ENCODE data around the gene KRT222.

KRT222 gene

GRCh38 chr17:40672654-40673053 lies 7.7 kb upstream of the KRT222 start (continued):
- TF ChIP-seq, protein P1, sequence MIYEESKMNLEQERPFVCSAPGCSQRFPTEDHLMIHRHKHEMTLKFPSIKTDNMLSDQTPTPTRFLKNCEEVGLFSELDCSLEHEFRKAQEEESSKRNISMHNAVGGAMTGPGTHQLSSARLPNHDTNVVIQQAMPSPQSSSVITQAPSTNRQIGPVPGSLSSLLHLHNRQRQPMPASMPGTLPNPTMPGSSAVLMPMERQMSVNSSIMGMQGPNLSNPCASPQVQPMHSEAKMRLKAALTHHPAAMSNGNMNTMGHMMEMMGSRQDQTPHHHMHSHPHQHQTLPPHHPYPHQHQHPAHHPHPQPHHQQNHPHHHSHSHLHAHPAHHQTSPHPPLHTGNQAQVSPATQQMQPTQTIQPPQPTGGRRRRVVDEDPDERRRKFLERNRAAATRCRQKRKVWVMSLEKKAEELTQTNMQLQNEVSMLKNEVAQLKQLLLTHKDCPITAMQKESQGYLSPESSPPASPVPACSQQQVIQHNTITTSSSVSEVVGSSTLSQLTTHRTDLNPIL (CRISPR knock-in tag; IDR thresholded peaks at IDR 0.05; ENCODE audit: low read depth), result no peak
- TF ChIP-seq ISL1 (CRISPR knock-in tag; IDR thresholded peaks at IDR 0.05), result no peak
- no peak for TF ChIP-seq ZNF8 (CRISPR knock-in tag; IDR thresholded peaks at IDR 0.05)

GRCh38 chr17:40671282-40671681 lies 6.3 kb upstream of the KRT222 start:
- no peak for ATAC-seq
- TF ChIP-seq TOX (CRISPR knock-in tag; IDR thresholded peaks at IDR 0.05; ENCODE audit: borderline replicate concordance), result no peak
- no peak for TF ChIP-seq OSR1 (CRISPR knock-in tag; IDR thresholded peaks at IDR 0.05)
- no peak for TF ChIP-seq ZC3H10 (CRISPR knock-in tag; IDR thresholded peaks at IDR 0.05)
- TF ChIP-seq TCF4 (CRISPR knock-in tag; IDR thresholded peaks at IDR 0.05; ENCODE audit: borderline replicate concordance), result no peak
- TF ChIP-seq ZFP3 (CRISPR knock-in tag; IDR thresholded peaks at IDR 0.05), result no peak
- no peak for TF ChIP-seq TSHZ2 (CRISPR knock-in tag; IDR thresholded peaks at IDR 0.05)
- TF ChIP-seq, protein P1 (CRISPR knock-in tag; IDR thresholded peaks at IDR 0.05; ENCODE audit: low read depth), result no peak
- TF ChIP-seq PPARA (CRISPR knock-in tag; IDR thresholded peaks at IDR 0.05; ENCODE audit: borderline replicate concordance), result no peak
- TF ChIP-seq RARB (CRISPR knock-in tag; IDR thresholded peaks at IDR 0.05), result no peak
- TF ChIP-seq GLIS3 (CRISPR knock-in tag; IDR thresholded peaks at IDR 0.05), result no peak
- no peak for TF ChIP-seq ESRRG (CRISPR knock-in tag; IDR thresholded peaks at IDR 0.05)
- TF ChIP-seq PATZ1 (CRISPR knock-in tag; IDR thresholded peaks at IDR 0.05; ENCODE audit: borderline replicate concordance), result no peak
- TF ChIP-seq ZNF565 (CRISPR knock-in tag; conservative IDR thresholded peaks at IDR 0.05; ENCODE audit: low read depth), result no peak
- no peak for TF ChIP-seq CSDC2 (CRISPR knock-in tag; IDR thresholded peaks at IDR 0.05)
- no peak for TF ChIP-seq ZFP30 (CRISPR knock-in tag; IDR thresholded peaks at IDR 0.05)
- TF ChIP-seq ZNF70 (CRISPR knock-in tag; IDR thresholded peaks at IDR 0.05), result no peak
- TF ChIP-seq ZNF8 (CRISPR knock-in tag; IDR thresholded peaks at IDR 0.05), result no peak

DNA sequence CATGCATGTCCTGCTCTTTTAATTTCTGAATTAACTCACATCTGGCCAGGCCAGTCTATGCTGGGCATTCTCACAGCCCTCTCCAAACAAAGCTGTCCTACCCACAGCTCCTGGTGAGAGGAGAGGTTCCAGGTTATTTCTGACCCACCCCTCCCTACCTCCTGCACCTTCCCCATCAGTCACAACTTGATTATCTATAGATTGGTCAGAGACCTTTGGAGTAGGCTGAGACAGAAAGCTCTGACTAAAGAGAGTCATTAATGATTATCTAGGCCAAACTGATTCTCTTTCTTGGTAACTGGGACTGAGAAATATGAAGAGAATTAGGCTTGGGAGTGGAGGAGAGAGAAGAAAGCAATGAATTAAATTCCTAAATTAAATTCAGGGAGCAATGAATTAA lies 1.4 kb upstream of the KRT222 start:
- TF ChIP-seq RARB (CRISPR knock-in tag; IDR thresholded peaks at IDR 0.05), result no peak
- ATAC-seq, result no peak

GRCh38 chr17:40663252-40663651 lies 1.7 kb downstream of the KRT222 start:
- no peak for ATAC-seq
- TF ChIP-seq OSR1 (CRISPR knock-in tag; IDR thresholded peaks at IDR 0.05) (no peak), ZNF8 (CRISPR knock-in tag; IDR thresholded peaks at IDR 0.05) (no peak), PPARA (CRISPR knock-in tag; IDR thresholded peaks at IDR 0.05; ENCODE audit: borderline replicate concordance) (no peak), ZC3H10 (CRISPR knock-in tag; IDR thresholded peaks at IDR 0.05) (no peak), CSRNP3 (CRISPR knock-in tag; IDR thresholded peaks at IDR 0.05) (no peak)
